LNCaP clone FGC (cell line): Measurements from ENCODE around the gene TMEM60.

Experiments
- DNase-seq: peaks from one replicate; pipeline ENCODE4 v3.0.0-alpha.2; 2011; ENCODE audit warnings: low read depth
- H3K4me3 ChIP-seq: 2 replicates; pipeline ENCODE4 v1.5.1; 2011; ENCODE audit warnings: mild to moderate bottlenecking, low read depth, low read length, control low read depth
- TF ChIP-seq, protein P1 (sequence below): IDR thresholded peaks from 2 replicates; pipeline ENCODE4 v1.5.1; 2012; ENCODE audit warnings: mild to moderate bottlenecking; ENCODE audit not compliant: control insufficient read depth, insufficient read depth; ENCODE audit errors: extremely low read depth

TMEM60 gene

DNA sequence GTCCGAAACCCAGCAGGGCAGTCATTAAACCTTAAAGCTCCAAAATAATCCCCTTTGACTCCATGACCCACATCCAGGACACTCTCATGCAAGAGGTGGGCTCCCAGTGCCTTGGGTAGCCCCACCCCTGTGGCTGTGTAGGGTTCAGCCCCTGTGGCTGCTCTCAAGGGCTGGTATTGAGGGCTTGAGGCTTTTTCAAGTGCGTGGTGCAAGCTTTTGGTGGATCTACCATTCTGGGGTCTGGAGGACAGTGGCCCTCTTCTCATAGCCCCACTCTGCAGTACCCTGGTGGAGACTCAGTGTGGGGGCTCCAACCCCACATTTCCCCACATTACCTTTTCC is 51.4 kb downstream of the TMEM60 start:
- DNase-seq: no peak
- no peak overlapping the region for H3K4me3 ChIP-seq
- TF ChIP-seq, protein P1, sequence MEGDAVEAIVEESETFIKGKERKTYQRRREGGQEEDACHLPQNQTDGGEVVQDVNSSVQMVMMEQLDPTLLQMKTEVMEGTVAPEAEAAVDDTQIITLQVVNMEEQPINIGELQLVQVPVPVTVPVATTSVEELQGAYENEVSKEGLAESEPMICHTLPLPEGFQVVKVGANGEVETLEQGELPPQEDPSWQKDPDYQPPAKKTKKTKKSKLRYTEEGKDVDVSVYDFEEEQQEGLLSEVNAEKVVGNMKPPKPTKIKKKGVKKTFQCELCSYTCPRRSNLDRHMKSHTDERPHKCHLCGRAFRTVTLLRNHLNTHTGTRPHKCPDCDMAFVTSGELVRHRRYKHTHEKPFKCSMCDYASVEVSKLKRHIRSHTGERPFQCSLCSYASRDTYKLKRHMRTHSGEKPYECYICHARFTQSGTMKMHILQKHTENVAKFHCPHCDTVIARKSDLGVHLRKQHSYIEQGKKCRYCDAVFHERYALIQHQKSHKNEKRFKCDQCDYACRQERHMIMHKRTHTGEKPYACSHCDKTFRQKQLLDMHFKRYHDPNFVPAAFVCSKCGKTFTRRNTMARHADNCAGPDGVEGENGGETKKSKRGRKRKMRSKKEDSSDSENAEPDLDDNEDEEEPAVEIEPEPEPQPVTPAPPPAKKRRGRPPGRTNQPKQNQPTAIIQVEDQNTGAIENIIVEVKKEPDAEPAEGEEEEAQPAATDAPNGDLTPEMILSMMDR: no peak

GRCh38 chr7:77746164-77746823 is 51.9 kb downstream of the TMEM60 start:
- no peak overlapping the region for H3K4me3 ChIP-seq
- TF ChIP-seq, protein P1: no peak
- no peak for DNase-seq

GRCh38 chr7:77745746-77746145 is 52.5 kb downstream of the TMEM60 start:
- TF ChIP-seq, protein P1: no peak
- DNase-seq: no peak
- H3K4me3 ChIP-seq: no peak overlapping the region
